GM23338 (cell line): ENCODE measurements around the gene ESPNL. TPM values are rescaled to one million over a fixed set of nuclear protein-coding genes. Genes with fewer than 3 reads are reported as not detected.

Experiments used
- ATAC-seq: fragments of 200-7000 bp; cut with Tn5 transposase; 3 replicates; pipeline ENCODE4 v1.9.1; 2020
- DNase-seq: peaks from one replicate; pipeline ENCODE4 v3.0.0-alpha.2; 2015; ENCODE audit warnings: low spot score
- H2AFZ ChIP-seq: fragments of 200-600 bp; sonication (generic); 2 replicates; pipeline ENCODE4 v1.8.0; 2016; ENCODE audit warnings: antibody characterized with exemption, mild to moderate bottlenecking, moderate library complexity
- H3F3A ChIP-seq: fragments of 200-600 bp; sonication (generic); replicated peaks from 2 replicates; pipeline ENCODE4 v1.8.0; 2017; ENCODE audit warnings: antibody characterized with exemption, mixed run types, low read depth
- H3K27ac ChIP-seq: fragments of 200-600 bp; sonication (generic); 2 replicates; pipeline ENCODE4 v1.6.1; 2016; ENCODE audit warnings: low read depth
- H3K27me3 ChIP-seq: fragments of 200-600 bp; sonication (generic); 2 replicates; pipeline ENCODE4 v1.8.0; 2016; ENCODE audit warnings: mild to moderate bottlenecking, mixed run types, moderate library complexity; ENCODE audit not compliant: insufficient read depth
- H3K36me3 ChIP-seq: fragments of 200-600 bp; sonication (generic); 2 replicates; pipeline ENCODE4 v1.8.0; 2016; ENCODE audit warnings: mild to moderate bottlenecking; ENCODE audit not compliant: insufficient read depth
- H3K4me1 ChIP-seq: fragments of 200-600 bp; sonication (generic); 2 replicates; pipeline ENCODE4 v1.8.0; 2016; ENCODE audit warnings: mild to moderate bottlenecking, moderate library complexity; ENCODE audit not compliant: insufficient read depth
- H3K4me2 ChIP-seq: fragments of 200-600 bp; sonication (generic); 2 replicates; pipeline ENCODE4 v1.7.1; 2017; ENCODE audit warnings: mixed run types
- H3K4me3 ChIP-seq: fragments of 200-600 bp; sonication (generic); 2 replicates; pipeline ENCODE4 v1.6.1; 2016; ENCODE audit warnings: mixed run types
- H3K79me2 ChIP-seq: fragments of 200-600 bp; sonication (generic); replicated peaks from 2 replicates; pipeline ENCODE4 v1.8.0; 2017; ENCODE audit warnings: mild to moderate bottlenecking; ENCODE audit not compliant: insufficient read depth
- H3K9me2 ChIP-seq: fragments of 200-600 bp; sonication (generic); 2 replicates; pipeline ENCODE4 v1.8.0; 2017; ENCODE audit not compliant: insufficient read depth
- H4K20me1 ChIP-seq: fragments of 200-600 bp; sonication (generic); replicated peaks from 2 replicates; pipeline ENCODE4 v1.8.0; 2017; ENCODE audit warnings: mild to moderate bottlenecking; ENCODE audit not compliant: insufficient read depth
- H3K27ac Mint-ChIP-seq: 2 replicates; pipeline ENCODE4 v1.8.0; 2020; ENCODE audit warnings: inconsistent platforms, mild to moderate bottlenecking, moderate library complexity, mixed read lengths
- H3K27me3 Mint-ChIP-seq: 3 replicates; pipeline ENCODE4 v1.8.0; 2022; ENCODE audit warnings: low read depth, mild to moderate bottlenecking, moderate library complexity, mixed read lengths, inconsistent platforms; ENCODE audit not compliant: insufficient read depth, poor library complexity
- H3K36me3 Mint-ChIP-seq: 3 replicates; pipeline ENCODE4 v1.8.0; 2021; ENCODE audit warnings: low read depth, mild to moderate bottlenecking, inconsistent platforms, moderate library complexity, mixed read lengths
- H3K4me1 Mint-ChIP-seq: 3 replicates; pipeline ENCODE4 v1.8.0; 2020; ENCODE audit warnings: mild to moderate bottlenecking, inconsistent platforms, mixed read lengths
- H3K4me3 Mint-ChIP-seq: 3 replicates; pipeline ENCODE4 v1.8.0; 2021; ENCODE audit warnings: moderate library complexity, mild to moderate bottlenecking, inconsistent platforms, mixed read lengths
- H3K9me3 Mint-ChIP-seq: 3 replicates; pipeline ENCODE4 v1.8.0; 2020; ENCODE audit warnings: moderate library complexity, mild to moderate bottlenecking, inconsistent platforms, mixed read lengths
- CREB1 ChIP-seq: fragments of 250-450 bp; sonication (Bioruptor Pico); IDR thresholded peaks from 2 replicates; pipeline ENCODE4 v1.5.0; 2020; ENCODE audit warnings: low read depth, mild to moderate bottlenecking, moderate library complexity
- CTCF ChIP-seq, 2 experiments: fragments of 200-600 bp in 1 of 2; sonication (generic) in 1 of 2; conservative IDR thresholded peaks; 2 replicates each; pipeline versions ENCODE4 v1.5.1 to v1.6.1; 2016 to 2017; ENCODE audit warnings: antibody characterized with exemption in 2 of 2, low read depth in 2 of 2, mild to moderate bottlenecking in 2 of 2, moderate library complexity in 1 of 2
- ETS1 ChIP-seq: IDR thresholded peaks from 2 replicates; pipeline ENCODE4 v1.6.1; 2016; ENCODE audit warnings: antibody characterized with exemption
- EZH2 ChIP-seq: fragments of 200-600 bp; sonication (generic); IDR thresholded peaks from one replicate; pipeline ENCODE4 v1.8.0; 2017; ENCODE audit warnings: antibody characterized with exemption, mild to moderate bottlenecking, low read depth; ENCODE audit not compliant: unreplicated experiment
- EZH2phosphoT487 ChIP-seq: fragments of 200-600 bp; sonication (generic); IDR thresholded peaks from one replicate; pipeline ENCODE4 v1.8.1; 2018; ENCODE audit warnings: antibody characterized with exemption; ENCODE audit not compliant: unreplicated experiment
- JUNB ChIP-seq: IDR thresholded peaks from one replicate; pipeline ENCODE4 v1.6.1; 2016; ENCODE audit warnings: antibody characterized with exemption; ENCODE audit not compliant: unreplicated experiment
- NANOG ChIP-seq: IDR thresholded peaks from 2 replicates; pipeline ENCODE4 v1.6.1; 2016; ENCODE audit warnings: antibody characterized with exemption, borderline replicate concordance
- POLR2AphosphoS5 ChIP-seq: IDR thresholded peaks from 2 replicates; pipeline ENCODE4 v1.6.1; 2016; ENCODE audit warnings: antibody characterized with exemption, low read depth
- STAT1 ChIP-seq: IDR thresholded peaks from one replicate; pipeline ENCODE4 v1.6.1; 2016; ENCODE audit warnings: antibody characterized with exemption; ENCODE audit not compliant: unreplicated experiment
- ZNF114 ChIP-seq: fragments of 250-450 bp; sonication (Bioruptor Pico); IDR thresholded peaks from 2 replicates; pipeline ENCODE4 v1.5.0; 2020; ENCODE audit warnings: mild to moderate bottlenecking, moderate library complexity
- ZNF331 ChIP-seq: fragments of 250-450 bp; sonication (Bioruptor Pico); IDR thresholded peaks from 2 replicates; pipeline ENCODE4 v1.5.0; 2020; ENCODE audit warnings: low read depth, mild to moderate bottlenecking, moderate library complexity
- polyA plus RNA-seq: library from polyadenylated mRNA; unstranded; fragments of >200 nt; fragmentation: Nextera tagmentation; extraction: Ambion mirVana; gene quantifications from 2 replicates; pipeline ENCODE4 v1.2.1, GENCODE V29; 2016
- total RNA-seq: library from RNA; depleted of rRNA; stranded (reverse); fragments of >200 nt; shearing (Covaris generic); gene quantifications from 2 replicates; pipeline ENCODE4 v1.2.3, GENCODE V29; 2014
- TF ChIP-seq, protein P1 (sequence below): IDR thresholded peaks from one replicate; pipeline ENCODE4 v1.6.1; 2018; ENCODE audit warnings: antibody characterized with exemption; ENCODE audit not compliant: unreplicated experiment

The ESPNL gene
- total and polyA plus RNA-seq, 2 experiments from 2014 or later: 0.44 to 3.1 TPM

DNA sequence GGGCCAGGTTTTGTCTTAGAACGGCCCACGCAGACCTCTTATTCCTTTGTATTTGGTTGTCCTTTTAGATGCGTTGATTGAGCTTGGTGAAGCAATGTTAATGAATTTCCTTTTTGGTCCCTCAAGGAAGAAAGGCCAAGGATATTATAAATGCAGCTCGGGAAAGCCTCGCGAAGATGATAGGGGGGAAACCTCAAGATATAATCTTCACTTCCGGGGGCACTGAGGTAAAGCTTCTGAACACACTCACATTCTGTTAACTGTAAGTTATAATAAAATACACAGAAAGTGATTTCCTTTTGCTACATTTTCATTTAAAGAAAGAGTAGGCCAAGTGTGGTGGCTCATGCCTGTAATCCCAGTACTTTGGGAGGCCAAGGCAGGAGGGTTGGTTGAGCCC is 32.2 kb upstream of the ESPNL start:
- peaks cover 4% of the 10 kb centered on the region for H3K27me3 Mint-ChIP-seq
- H3K36me3 ChIP-seq: peaks cover 48% of the 10 kb centered on the region
- ATAC-seq: no peak
- H3F3A ChIP-seq: 0 out of 2 replicates have a peak, but pooled peaks cover 4% of the 10 kb centered on the region
- peaks cover under 1% of the 10 kb centered on the region; the same call in 1 of the 2 replicates for H3K4me1 ChIP-seq
- peaks cover 36% of the 10 kb centered on the region for H4K20me1 ChIP-seq
- no peak overlapping the region for H3K4me3 ChIP-seq
- H3K79me2 ChIP-seq: peaks cover 87% of the 10 kb centered on the region
- H2AFZ ChIP-seq: no peak overlapping the region
- no peak overlapping the region for H3K27ac Mint-ChIP-seq
- TF ChIP-seq POLR2AphosphoS5: no peak
- TF ChIP-seq EZH2phosphoT487: no peak
- no peak for TF ChIP-seq NANOG
- no peak for TF ChIP-seq EZH2
- TF ChIP-seq JUNB: no peak
- no peak for TF ChIP-seq ZNF114 (CRISPR knock-in tag)
- TF ChIP-seq STAT1: no peak
- no peak for TF ChIP-seq CREB1 (CRISPR knock-in tag)
- no peak for TF ChIP-seq ZNF331 (CRISPR knock-in tag)
- no peak for TF ChIP-seq ETS1
- TF ChIP-seq CTCF (conservative IDR thresholded peaks at IDR 0.05; ENCODE audit: low read depth in 2 of 2): no peak
- H3K27me3 ChIP-seq: no peaks in the 10 kb centered on the region
- H3K4me2 ChIP-seq: no peak overlapping the region
- no peaks in the 10 kb centered on the region for H3K9me2 ChIP-seq
- no peak for DNase-seq
- H3K27ac ChIP-seq: 0 out of 2 replicates have a peak overlapping the region, but pooled peaks have one; percentile 14
- H3K4me3 Mint-ChIP-seq: no peak overlapping the region
- H3K4me1 Mint-ChIP-seq: peaks cover 7% of the 10 kb centered on the region
- H3K36me3 Mint-ChIP-seq: peaks cover 91% of the 10 kb centered on the region
- H3K9me3 Mint-ChIP-seq: no peaks in the 10 kb centered on the region

DNA sequence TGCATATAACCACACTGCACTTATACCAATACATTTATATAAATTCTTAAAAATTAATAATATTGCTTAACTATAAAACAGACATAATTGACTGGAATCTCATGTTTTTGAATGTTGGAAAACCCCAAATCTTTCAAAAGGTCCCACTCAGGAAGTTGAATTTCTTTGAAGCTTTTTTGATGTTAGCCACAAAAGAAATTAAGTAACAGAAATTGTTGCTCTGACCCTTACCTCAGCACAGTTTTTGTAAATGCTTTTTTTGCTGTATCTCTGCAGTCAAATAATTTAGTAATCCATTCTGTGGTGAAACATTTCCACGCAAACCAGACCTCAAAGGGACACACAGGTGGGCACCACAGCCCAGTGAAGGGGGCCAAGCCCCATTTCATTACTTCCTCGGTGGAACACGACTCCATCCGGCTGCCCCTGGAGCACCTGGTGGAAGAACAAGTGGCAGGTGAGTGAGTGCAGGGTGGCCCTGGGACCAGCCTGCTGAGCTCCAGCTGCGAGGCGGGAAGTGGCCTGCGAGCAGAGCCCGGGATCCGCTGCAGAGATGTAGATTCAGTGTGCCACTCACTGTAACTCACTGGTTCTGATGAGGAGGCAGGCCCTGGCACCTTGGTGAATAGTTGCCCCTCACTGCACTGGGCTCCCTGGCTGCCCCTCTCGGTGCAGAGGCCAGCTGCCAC is 31.0 kb upstream of the ESPNL start:
- no peak overlapping the region for H3K4me2 ChIP-seq
- H3K27me3 ChIP-seq: no peaks in the 10 kb centered on the region
- DNase-seq (no peak), ATAC-seq (no peak)
- H3K9me2 ChIP-seq: no peaks in the 10 kb centered on the region
- peaks cover 87% of the 10 kb centered on the region for H3K79me2 ChIP-seq
- Mint-ChIP-seq H3K4me1 (no peaks in the 10 kb centered on the region), H3K27me3 (peaks cover 4% of the 10 kb centered on the region), H3K36me3 (peaks cover 87% of the 10 kb centered on the region), H3K27ac (no peak overlapping the region), H3K4me3 (no peak overlapping the region), H3K9me3 (no peaks in the 10 kb centered on the region)
- H3K36me3 ChIP-seq: peaks cover 55% of the 10 kb centered on the region
- TF ChIP-seq ETS1: no peak
- TF ChIP-seq, protein P1, sequence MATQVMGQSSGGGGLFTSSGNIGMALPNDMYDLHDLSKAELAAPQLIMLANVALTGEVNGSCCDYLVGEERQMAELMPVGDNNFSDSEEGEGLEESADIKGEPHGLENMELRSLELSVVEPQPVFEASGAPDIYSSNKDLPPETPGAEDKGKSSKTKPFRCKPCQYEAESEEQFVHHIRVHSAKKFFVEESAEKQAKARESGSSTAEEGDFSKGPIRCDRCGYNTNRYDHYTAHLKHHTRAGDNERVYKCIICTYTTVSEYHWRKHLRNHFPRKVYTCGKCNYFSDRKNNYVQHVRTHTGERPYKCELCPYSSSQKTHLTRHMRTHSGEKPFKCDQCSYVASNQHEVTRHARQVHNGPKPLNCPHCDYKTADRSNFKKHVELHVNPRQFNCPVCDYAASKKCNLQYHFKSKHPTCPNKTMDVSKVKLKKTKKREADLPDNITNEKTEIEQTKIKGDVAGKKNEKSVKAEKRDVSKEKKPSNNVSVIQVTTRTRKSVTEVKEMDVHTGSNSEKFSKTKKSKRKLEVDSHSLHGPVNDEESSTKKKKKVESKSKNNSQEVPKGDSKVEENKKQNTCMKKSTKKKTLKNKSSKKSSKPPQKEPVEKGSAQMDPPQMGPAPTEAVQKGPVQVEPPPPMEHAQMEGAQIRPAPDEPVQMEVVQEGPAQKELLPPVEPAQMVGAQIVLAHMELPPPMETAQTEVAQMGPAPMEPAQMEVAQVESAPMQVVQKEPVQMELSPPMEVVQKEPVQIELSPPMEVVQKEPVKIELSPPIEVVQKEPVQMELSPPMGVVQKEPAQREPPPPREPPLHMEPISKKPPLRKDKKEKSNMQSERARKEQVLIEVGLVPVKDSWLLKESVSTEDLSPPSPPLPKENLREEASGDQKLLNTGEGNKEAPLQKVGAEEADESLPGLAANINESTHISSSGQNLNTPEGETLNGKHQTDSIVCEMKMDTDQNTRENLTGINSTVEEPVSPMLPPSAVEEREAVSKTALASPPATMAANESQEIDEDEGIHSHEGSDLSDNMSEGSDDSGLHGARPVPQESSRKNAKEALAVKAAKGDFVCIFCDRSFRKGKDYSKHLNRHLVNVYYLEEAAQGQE: no peak
- TF ChIP-seq JUNB: no peak
- no peak for TF ChIP-seq EZH2
- no peak for TF ChIP-seq CREB1 (CRISPR knock-in tag)
- TF ChIP-seq EZH2phosphoT487: no peak
- TF ChIP-seq STAT1: no peak
- TF ChIP-seq POLR2AphosphoS5: no peak
- TF ChIP-seq CTCF (conservative IDR thresholded peaks at IDR 0.05; ENCODE audit: low read depth in 2 of 2): no peak
- H3F3A ChIP-seq: 0 out of 2 replicates have a peak, but pooled peaks cover 4% of the 10 kb centered on the region
- H2AFZ ChIP-seq: no peak overlapping the region
- peaks cover 36% of the 10 kb centered on the region for H4K20me1 ChIP-seq
- no peak overlapping the region for H3K27ac ChIP-seq
- H3K4me1 ChIP-seq: no peaks in the 10 kb centered on the region
- H3K4me3 ChIP-seq: no peak overlapping the region
